PFSK-1 (cell line): ENCODE data around the gene FGR.

Source experiments
- FOXP2 ChIP-seq: optimal IDR thresholded peaks from 2 replicates; pipeline ENCODE3; 2011; ENCODE audit warnings: borderline replicate concordance, control low read depth, inconsistent platforms; ENCODE audit not compliant: insufficient read depth; ENCODE audit errors: extremely low read length, extremely low read depth
- POLR2AphosphoS5 ChIP-seq: IDR thresholded peaks from 2 replicates; pipeline ENCODE4 v1.6.1; 2012; ENCODE audit warnings: low read depth, mild to moderate bottlenecking, control low read depth, low read length, moderate library complexity
- REST ChIP-seq, 2 experiments: IDR thresholded peaks; 2 replicates each; pipeline versions ENCODE4 v1.6.1 to v1.8.0; 2011 to 2012; ENCODE audit warnings: low read depth in 2 of 2, low read length in 2 of 2, control low read depth in 1 of 2, inconsistent platforms in 1 of 2, mild to moderate bottlenecking in 1 of 2, moderate library complexity in 1 of 2; ENCODE audit not compliant: insufficient read depth in 1 of 2
- SIN3A ChIP-seq: IDR thresholded peaks from 2 replicates; pipeline ENCODE4 v1.6.1; 2012; ENCODE audit warnings: mild to moderate bottlenecking, low read length, moderate library complexity, borderline replicate concordance; ENCODE audit not compliant: insufficient read depth
- TAF1 ChIP-seq: IDR thresholded peaks from 2 replicates; pipeline ENCODE4 v1.6.1; 2012; ENCODE audit warnings: low read length, control low read depth, borderline replicate concordance; ENCODE audit not compliant: insufficient read depth

- no peak for TF ChIP-seq POLR2AphosphoS5
- no peak for TF ChIP-seq TAF1
- no peak for TF ChIP-seq SIN3A
- no peak for TF ChIP-seq REST (IDR thresholded peaks at IDR 0.05; ENCODE audit: insufficient read depth in 1 of 2, low read depth in 2 of 2, low read length in 2 of 2)
- no peak for TF ChIP-seq FOXP2
Measured at GRCh38 chr1:27600498-27601175, 34.3 kb downstream of the FGR start.
